ENCODE measurements around the gene NANS. TPM values are rescaled to one million over a fixed set of nuclear protein-coding genes. Genes with fewer than 3 reads are reported as not detected.
"Not testable (repeated sequence)": the region's sequence is repeated elsewhere in the genome, so short reads cannot be mapped to it uniquely, and the experiment has no call there.

NANS gene
- total and polyA plus RNA-seq, 2 of the 8 experiments (the other 6 are each of a cell fraction or from before 2014, with no cell fraction given) = 56.5 to 67.3 TPM

- H3K4me1 ChIP-seq (replicated peaks in 1 of 4; ENCODE audit: control insufficient read depth in 3 of 4, insufficient read depth in 4 of 4, low read length in 3 of 4); POLR2A ChIA-PET (ENCODE audit: partially characterized antibody); H2BK12ac ChIP-seq (ENCODE audit: low read depth, low read length); H3K23ac ChIP-seq (ENCODE audit: insufficient read length); H4K5ac ChIP-seq (ENCODE audit: insufficient read length, low read depth, low read length); H2BK120ac ChIP-seq (replicated peaks; ENCODE audit: low read depth, low read length); H2BK5ac ChIP-seq (ENCODE audit: low read depth, low read length); DNase-seq (ENCODE audit: low read depth in 1 of 2, low spot score in 2 of 2); H3K18ac ChIP-seq (ENCODE audit: extremely low read depth, low read length); H2AFZ ChIP-seq (ENCODE audit: low read length); H2AK5ac ChIP-seq (ENCODE audit: low read depth, low read length); H3K9ac ChIP-seq (replicated peaks in 1 of 4; ENCODE audit: extremely low read depth in 1 of 4, low read depth in 3 of 4, low read length in 3 of 4); H4K91ac ChIP-seq (replicated peaks; ENCODE audit: insufficient read length, low read length); H3K27ac ChIP-seq (ENCODE audit: low read depth, low read length); H2BK15ac ChIP-seq (ENCODE audit: low read length); H3K56ac ChIP-seq (replicated peaks; ENCODE audit: insufficient read length, low read depth, low read length); H3K4ac ChIP-seq (replicated peaks; ENCODE audit: insufficient read length, low read depth, low read length); H3K4me3 ChIP-seq (ENCODE audit: extremely low read depth in 1 of 4, insufficient read depth in 2 of 4, low read depth in 3 of 4, low read length in 4 of 4); H4K20me1 ChIP-seq (replicated peaks in 1 of 2; ENCODE audit: control insufficient read depth in 1 of 2, insufficient read depth in 2 of 2, low read length in 2 of 2); FAIRE-seq; H3K79me1 ChIP-seq (ENCODE audit: low read depth, low read length); H3K9me3 ChIP-seq (ENCODE audit: insufficient read depth in 2 of 2, low read depth in 1 of 2, low read length in 1 of 2); H3K36me3 ChIP-seq (ENCODE audit: control insufficient read depth in 2 of 4, insufficient read depth in 4 of 4, low read length in 3 of 4); H3K79me2 ChIP-seq (ENCODE audit: control insufficient read depth in 1 of 2, insufficient read depth in 2 of 2, low read length in 2 of 2); H3K14ac ChIP-seq (ENCODE audit: insufficient read length); H3K27me3 ChIP-seq (replicated peaks in 1 of 4; ENCODE audit: control insufficient read depth in 3 of 4, extremely low read depth in 1 of 4, insufficient read depth in 3 of 4, low read length in 3 of 4); H3K4me2 ChIP-seq (ENCODE audit: insufficient read depth in 1 of 2, low read depth in 2 of 2, low read length in 2 of 2); H4K8ac ChIP-seq (ENCODE audit: extremely low read depth, insufficient read depth, low read length); H3K23me2 ChIP-seq (ENCODE audit: low read depth, low read length); H2BK20ac ChIP-seq (ENCODE audit: low read length): not testable (repeated sequence)
- 96% methylated on average over 6 of the region's 6 CpGs; no CpG with 5 or more reads in 1 of the 2 experiments for WGBS, 2 experiments (ENCODE audit: extremely low coverage in 1 of 2, insufficient coverage in 1 of 2, insufficient read length in 1 of 2, insufficient replicate concordance in 2 of 2, low coverage in 1 of 2, low lambda C conversion rate in 2 of 2, missing lambda C conversion rate in 1 of 2)
- CTCF ChIA-PET (ENCODE audit: partially characterized antibody) = interaction anchor here (0.6 to 1.5 kb wide), 4 partner anchors 9 to 97 kb away, joined by 3 to 4 read pairs (median 3); no protein-coding TSS in a partner anchor
Measured at GRCh38 chr9:98117097-98117496, 60.6 kb downstream of the NANS start.
